HFF-Myc (cell line): ENCODE data around the gene GRID2IP.

Source experiments
- DNase-seq: peaks from one replicate; pipeline ENCODE4 v3.0.0-alpha.2; 2011; ENCODE audit warnings: low read depth; ENCODE audit errors: extremely low read depth
- H3K4me3 ChIP-seq: replicated peaks from 2 replicates; pipeline ENCODE4 v1.5.1; 2011; ENCODE audit warnings: low read depth, mild to moderate bottlenecking, control low read depth, low read length
- CTCF ChIP-seq: IDR thresholded peaks from 2 replicates; pipeline ENCODE4 v1.5.1; 2012; ENCODE audit warnings: mild to moderate bottlenecking, low read depth, low read length, control low read depth; ENCODE audit errors: missing control alignments

Gene GRID2IP

GRCh38 chr7:6545398-6546126, 5.7 kb downstream of the GRID2IP start:
- no peak for TF ChIP-seq CTCF
- DNase-seq = no peak

GRCh38 chr7:6542368-6542767, 8.9 kb downstream of the GRID2IP start:
- DNase-seq = no peak
- no peak for TF ChIP-seq CTCF

More at GRCh38 chr7:6545398-6546126, 5.7 kb downstream of the GRID2IP start:
- no peak overlapping the region for H3K4me3 ChIP-seq

GRCh38 chr7:6536262-6537260, 14.7 kb downstream of the GRID2IP start:
- no peak for TF ChIP-seq CTCF
- DNase-seq = no peak
- H3K4me3 ChIP-seq = no peak overlapping the region

More at GRCh38 chr7:6542368-6542767, 8.9 kb downstream of the GRID2IP start:
- no peak overlapping the region for H3K4me3 ChIP-seq

- no peak for TF ChIP-seq CTCF
- H3K4me3 ChIP-seq = no peak overlapping the region
- DNase-seq = no peak
These were observed 17.3 kb downstream of the GRID2IP start for GRCh38 chr7:6533893-6534495.

- no peak for DNase-seq
- H3K4me3 ChIP-seq = no peak overlapping the region
- no peak for TF ChIP-seq CTCF
These were observed 18.7 kb downstream of the GRID2IP start for GRCh38 chr7:6532516-6532915.

GRCh38 chr7:6531492-6532279, 19.6 kb downstream of the GRID2IP start:
- no peak for TF ChIP-seq CTCF
- no peak for DNase-seq
- H3K4me3 ChIP-seq = no peak overlapping the region
